GM10847 (cell line): ENCODE measurements around the gene WDR41.

Experiments
- POLR2A ChIP-seq: IDR thresholded peaks from 2 replicates; pipeline ENCODE4 v1.6.1; 2011; ENCODE audit not compliant: insufficient read length; ENCODE audit errors: extremely low read depth

The WDR41 gene

DNA sequence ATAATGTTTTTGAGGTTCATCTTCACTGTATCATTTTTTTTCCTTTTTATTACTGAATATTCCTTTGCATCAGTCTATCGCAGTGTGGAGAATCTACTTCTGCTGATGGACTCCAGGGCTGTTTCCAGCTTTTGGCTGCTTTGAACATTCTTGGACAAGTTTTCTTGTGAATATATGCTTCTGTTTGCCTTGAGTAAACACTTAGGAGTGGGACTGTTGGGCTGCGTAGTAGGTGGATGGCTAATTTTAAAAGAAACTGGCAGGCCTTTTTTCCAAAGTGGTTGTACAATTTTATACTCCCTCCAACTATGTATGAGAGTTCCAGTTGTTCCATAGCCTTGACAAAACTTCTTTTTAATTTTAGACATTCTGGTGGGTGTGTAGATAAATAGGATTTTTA is 102.4 kb downstream of the WDR41 start:
- TF ChIP-seq POLR2A = no peak
